OCI-LY3 (cell line): ENCODE measurements around the gene VTA1.

ENCODE experiments used
- EZH2phosphoT487 ChIP-seq: fragments of 200-600 bp; shearing (Covaris generic); IDR thresholded peaks from 2 replicates; pipeline ENCODE4 v1.6.1; 2018; ENCODE audit warnings: antibody characterized with exemption, mixed run types, low read depth
- TF ChIP-seq, protein P1 (sequence below): fragments of 200-600, 300-600 bp; sonication (generic); IDR thresholded peaks from 2 replicates; pipeline ENCODE4 v1.5.1; 2014; ENCODE audit warnings: antibody characterized with exemption, low read length, low read depth

DNA sequence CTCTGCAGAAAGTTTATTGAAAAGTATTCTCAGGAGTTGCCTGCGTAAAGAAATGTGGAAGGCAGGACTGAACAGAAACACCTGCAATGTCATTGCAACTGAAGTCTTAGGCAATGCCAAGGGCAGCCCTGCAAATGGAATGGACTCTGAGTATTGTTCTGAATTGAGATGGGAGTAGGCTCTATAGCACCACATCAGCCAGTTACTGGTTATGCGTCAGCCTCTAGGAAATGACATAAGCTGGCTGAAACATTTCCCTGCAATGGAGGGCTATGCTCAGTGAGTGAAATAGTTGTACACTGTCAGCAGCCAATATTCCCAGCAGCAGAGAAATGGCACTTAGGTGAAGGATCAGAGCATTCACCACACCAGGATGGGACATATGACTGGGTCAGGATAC, 28.1 kb upstream of the VTA1 start:
- TF ChIP-seq, protein P1, sequence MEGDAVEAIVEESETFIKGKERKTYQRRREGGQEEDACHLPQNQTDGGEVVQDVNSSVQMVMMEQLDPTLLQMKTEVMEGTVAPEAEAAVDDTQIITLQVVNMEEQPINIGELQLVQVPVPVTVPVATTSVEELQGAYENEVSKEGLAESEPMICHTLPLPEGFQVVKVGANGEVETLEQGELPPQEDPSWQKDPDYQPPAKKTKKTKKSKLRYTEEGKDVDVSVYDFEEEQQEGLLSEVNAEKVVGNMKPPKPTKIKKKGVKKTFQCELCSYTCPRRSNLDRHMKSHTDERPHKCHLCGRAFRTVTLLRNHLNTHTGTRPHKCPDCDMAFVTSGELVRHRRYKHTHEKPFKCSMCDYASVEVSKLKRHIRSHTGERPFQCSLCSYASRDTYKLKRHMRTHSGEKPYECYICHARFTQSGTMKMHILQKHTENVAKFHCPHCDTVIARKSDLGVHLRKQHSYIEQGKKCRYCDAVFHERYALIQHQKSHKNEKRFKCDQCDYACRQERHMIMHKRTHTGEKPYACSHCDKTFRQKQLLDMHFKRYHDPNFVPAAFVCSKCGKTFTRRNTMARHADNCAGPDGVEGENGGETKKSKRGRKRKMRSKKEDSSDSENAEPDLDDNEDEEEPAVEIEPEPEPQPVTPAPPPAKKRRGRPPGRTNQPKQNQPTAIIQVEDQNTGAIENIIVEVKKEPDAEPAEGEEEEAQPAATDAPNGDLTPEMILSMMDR: no peak
- TF ChIP-seq EZH2phosphoT487: no peak
